ENCODE data around the gene PI4K2B.
"Not testable (repeated sequence)": the region's sequence is repeated elsewhere in the genome, so short reads cannot be mapped to it uniquely, and the experiment has no call there.

Gene PI4K2B

DNA sequence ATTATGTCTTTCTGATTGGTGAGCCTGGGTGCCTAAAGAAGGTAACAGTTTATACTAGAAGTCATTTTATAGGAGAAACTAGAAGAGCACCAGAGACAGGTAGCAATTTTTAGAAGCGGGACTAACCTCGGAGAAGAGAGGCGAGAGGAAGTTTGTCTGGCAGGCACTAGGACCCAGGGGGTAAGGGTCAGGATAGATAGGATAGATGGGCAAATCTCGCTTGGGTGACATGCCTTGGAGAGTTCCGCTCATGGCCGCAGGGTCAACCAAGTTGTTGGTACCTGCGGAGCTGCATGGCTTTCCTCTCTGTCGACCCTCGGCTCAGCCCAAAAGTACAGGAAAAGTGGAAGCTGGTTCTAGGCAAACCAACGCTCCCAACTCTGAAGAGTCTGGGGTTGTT, 11.3 kb downstream of the PI4K2B start:
- no peak for DNase-seq

DNA sequence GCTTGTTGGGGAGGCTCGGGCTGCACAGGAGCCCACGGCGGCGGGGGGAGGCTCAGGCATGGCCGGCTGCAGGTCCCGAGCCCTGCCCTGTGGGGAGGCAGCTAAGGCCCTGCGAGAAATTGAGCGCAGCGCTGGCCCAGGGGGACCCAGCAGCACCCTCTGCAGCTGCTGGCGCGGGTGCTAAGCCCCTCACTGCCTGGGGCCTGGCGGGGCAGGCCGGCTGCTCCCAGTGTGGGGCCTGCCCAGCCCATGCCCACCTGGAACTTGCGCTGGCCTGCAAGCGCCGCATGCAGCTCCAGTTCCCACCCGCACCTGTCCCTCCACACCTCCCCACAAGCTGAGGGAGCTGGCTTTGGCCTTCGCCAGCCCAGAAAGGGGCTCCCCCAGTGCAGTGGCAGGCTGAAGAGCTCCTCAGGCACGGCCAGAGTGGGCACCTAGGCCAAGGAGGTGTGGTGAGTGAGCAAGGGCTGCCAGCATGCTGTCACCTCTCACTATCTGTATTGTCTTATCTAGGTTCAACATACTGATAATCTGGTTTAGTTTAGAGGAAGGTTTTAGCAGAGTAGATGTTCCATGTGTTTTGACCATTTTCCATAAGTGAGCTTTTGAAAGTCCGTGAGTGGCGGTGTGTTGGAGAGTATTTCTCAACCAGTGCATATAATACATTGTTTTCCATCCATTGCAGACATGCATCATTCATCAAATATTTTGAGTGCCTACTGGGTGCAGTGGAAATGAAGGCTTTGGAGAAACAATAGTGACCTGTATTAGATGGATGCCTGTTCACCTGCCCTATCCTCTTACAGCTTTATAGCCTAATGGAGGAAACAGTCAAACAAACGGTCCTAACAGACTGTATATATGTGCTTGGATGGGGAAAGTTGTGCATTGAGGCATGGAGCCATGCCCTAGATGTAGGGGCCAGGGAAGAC, 13.1 kb downstream of the PI4K2B start:
- DNase-seq = no peak

DNA sequence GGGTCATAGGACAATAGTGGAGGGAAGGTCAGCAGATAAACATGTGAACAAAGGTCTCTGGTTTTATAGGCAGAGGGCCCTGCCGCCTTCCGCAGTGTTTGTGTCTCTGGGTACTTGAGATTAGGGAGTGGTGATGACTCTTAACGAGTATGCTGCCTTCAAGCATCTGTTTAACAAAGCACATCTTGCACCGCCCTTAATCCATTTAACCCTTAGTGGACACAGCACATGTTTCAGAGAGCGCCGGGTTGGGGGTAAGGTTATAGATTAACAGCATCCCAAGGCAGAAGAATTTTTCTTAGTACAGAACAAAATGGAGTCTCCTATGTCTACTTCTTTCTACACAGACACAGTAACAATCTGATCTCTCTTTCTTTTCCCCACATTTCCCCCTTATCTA, 15.0 kb downstream of the PI4K2B start:
- DNase-seq = not testable (repeated sequence)

DNA sequence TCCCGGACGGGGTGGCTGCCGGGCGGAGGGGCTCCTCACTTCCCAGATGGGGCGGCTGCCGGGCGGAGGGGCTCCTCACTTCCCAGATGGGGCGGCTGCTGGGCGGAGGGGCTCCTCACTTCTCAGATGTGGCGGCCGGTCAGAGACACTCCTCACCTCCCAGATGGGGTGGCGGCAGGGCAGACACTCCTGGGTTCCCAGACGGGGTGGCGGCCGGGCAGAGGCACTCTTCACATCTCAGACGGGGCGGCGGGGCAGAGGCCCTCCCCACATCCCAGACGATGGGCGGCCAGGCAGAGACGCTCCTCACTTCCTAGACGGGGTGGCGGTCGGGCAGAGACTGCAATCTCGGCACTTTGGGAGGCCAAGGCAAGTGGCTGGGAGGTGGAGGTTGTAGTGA, 15.7 kb downstream of the PI4K2B start:
- DNase-seq = not testable (repeated sequence)

DNA sequence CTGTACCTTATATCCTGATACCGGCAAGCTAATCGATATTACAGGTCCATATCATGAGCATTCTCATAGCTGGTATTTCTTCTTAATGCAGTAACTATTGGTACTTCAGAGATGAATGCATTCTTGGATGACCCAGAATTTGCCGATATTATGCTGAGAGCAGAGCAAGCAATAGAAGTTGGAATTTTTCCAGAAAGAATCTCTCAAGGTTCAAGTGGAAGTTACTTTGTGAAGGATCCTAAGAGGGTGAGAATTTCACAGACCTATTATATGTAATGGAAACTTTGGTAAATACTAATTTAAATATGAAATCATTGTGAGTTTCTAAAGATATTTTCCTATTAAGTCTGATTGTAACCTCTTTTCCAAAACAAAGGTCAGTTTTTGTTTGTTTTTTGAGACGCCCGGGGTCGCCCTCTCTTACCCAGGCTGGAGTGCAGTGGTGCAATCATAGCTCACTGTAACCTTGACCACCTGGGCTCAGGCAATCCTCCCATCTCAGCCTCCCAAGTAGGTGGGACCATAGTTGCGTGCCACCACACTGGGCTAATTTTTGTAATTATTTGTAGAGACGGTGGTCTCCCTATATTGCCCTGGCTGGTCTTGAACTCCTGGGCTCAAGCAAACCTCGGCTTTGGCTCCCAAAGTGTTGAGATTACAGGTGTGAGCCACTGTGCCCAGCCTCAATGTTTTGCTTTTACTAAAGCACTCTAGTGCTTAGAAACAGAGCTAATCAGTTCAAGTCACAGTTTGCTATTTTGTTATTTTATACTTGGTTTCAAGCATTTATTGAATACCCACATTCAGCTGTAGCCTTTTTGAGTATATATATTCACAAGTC, 18.6 kb downstream of the PI4K2B start:
- no peak for DNase-seq

DNA sequence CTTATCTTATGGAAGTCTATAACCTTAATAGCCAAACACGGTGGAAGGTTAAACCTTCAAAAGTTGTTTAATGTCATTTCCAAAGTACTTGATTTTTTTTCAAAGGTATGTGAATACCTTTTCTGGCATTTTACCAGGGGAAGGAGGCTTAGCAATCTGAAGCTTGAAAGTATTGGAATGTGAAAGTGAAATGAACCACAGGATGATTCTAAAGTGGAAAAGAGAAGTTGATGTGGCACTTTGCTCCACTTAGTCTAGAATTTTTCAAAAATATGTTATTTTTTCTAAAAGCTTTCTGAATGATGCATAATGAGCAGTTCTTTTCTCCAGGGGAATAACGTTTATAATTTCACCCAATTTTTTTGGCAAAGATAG, 19.2 kb downstream of the PI4K2B start:
- no peak for DNase-seq

DNA sequence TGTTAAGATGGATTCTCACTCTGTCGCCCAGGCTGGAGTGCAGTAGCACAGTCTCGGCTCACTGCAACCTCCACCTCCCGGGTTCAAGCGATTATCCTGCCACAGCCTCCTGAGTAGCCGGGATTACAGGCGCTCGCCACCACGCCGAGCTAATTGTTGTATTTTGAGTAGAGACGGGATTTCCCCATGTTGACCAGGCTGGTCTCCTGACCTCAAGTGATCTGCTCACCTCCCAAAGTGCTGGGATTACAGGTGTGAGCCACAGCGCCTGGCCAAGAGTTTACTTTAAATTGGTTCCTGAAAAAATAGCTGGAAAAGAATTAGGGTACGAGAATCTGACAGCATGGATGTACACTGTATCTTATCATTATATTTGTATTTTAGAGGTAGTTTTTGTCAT, 20.0 kb downstream of the PI4K2B start:
- not testable (repeated sequence) for DNase-seq

DNA sequence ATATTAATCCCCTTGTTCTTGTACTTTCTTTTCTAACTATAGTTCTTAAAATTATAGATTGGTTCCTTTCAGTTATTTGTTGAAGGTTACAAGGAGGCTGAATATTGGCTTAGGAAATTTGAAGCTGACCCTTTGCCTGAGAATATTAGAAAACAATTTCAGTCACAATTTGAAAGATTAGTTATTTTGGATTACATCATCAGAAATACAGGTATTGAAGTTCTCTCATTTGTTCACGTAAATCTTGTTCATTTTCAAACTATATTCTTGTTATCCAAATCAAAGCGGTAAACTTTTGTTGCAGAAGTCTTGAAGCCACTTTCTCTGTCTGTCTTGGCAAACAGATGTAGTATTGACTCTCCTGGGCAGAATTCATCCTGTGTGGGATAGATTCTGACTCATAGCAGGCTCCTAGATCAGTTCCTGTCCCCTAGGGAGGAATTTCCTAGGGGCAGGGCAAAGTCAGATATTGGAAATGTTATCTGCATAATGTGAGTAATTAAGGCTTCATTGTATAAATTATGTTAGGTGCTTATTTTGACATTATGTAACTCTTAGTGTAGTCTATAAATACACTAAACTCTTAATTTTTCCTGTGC, 25.2 kb downstream of the PI4K2B start:
- DNase-seq = no peak

DNA sequence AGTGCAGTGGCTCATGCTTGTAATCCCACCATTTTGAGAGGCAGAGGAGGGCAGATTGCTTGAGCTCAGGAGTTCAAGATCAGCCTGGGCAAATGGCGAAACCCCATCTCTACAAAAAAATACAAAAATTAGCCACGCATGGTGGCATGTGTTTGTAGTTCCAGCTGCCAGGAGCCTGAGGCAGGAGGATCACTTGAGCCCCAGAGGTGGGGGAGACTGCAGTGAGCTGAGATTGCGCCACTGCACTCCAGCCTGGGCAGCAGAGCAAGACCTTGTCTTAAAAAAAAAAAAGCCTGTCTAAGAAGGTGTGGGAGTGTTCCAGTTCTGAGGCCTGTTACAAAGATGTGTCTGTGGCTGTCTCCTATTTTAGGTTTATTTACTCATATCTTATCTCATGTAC, 38.0 kb downstream of the PI4K2B start:
- no peak for DNase-seq

DNA sequence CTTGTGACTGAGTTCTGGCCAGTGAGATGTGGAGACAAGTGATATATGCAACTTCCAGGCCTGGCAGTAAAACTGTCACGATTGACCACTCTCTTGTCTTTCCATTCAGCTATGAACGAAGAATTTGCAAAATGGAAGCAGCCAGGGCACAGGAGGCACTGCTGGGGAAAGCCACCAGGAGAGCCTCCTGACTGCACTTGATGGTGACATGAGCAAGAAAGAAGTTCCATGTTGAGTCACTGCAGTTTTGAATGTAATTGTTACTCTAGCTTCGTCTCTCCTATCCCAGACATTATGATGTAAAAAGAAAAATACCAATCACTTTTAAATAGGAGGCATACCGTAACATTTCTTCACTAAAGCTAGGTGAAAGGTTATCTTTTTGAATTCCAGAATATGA, 46.4 kb downstream of the PI4K2B start:
- no peak for DNase-seq

DNA sequence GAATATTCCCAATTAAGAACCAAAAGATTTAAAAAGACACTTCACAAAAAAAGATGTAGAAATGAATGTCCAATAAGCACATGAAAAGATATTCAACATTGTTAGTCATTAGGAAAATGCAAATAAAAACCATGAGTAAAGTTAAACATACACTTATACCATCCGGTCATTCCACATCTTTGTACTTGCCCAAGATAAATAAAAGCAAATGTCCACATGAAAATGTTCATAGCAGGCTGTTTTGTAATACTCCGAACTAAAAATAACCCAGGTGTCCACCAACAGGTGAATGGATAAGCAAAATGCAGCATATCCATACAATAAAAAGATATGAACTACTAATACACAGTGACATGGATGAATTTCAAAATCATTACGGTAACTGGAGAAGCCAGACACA, 50.1 kb downstream of the PI4K2B start:
- DNase-seq = no peak

DNA sequence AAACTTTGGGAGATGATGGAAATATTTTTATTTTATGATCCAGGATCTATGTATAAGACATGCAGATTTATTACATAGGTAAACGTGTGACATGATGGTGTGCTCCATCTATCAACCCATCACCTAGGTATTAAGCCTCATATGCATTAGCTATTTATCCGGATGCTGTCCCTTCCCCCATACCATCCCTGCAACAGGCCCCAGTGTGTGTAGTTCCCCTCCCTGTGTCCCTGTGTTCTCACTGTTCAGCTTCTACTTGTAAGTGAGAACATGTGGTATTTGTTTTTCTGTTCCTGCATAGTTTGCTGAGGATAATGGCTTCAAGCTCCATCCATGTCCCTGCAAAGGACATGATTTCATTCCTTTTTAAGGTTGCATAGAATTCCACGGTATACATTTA, 50.6 kb downstream of the PI4K2B start:
- no peak for DNase-seq

DNA sequence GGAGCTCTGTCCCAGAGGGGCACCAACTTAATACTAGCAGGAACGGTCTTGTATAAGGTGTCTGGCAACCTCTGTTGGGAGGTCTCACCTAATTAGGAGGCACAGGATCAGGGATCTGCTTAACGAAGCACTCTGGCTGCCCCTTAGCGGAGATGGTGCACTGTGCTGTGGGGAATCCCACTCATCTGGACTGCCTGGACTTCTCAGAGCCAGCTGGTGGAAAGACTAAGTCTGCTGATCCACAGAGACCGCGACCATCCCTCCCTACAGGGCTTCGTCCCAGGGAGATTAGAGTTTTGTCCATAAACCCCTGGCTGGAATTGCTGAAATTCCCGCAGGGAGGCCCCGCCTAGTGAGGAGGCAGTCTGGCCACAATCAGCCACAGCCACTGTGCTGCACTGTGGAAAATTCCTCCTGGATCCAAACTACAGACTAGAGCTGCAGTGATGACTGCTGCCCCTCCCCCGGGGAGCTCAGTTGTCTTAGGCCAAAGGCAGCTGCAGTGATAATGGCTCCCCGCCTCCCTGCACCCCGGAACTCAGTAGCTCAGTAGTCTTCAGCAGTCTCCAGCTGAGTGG, 56.7 kb downstream of the PI4K2B start:
- no peak for DNase-seq

DNA sequence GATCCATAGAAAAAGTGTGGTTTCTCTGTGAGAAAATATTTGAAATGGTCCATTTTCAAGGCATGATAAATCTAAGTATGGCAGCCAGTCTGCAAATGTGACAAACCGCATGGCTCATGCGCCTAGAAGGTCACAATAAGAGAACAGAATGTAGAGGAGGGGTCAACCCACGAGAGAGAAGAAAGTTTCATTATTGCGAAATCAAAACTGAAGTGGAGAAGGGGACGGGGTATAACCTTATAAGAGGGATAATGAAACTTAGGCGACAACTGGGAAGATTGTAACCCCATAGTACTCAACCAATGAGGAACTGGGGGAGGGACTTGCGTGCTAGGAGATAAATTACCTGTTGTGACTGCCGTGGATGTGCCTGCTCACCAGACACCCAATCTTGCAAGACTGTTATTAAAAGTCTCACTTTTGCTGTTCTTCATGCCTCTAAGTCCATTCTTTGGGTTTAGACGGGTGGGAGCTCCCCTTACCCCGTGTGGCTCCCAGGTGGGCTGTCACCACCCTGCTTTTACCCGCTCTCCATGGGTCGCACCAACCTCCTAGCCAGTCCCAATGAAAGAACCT, 57.4 kb downstream of the PI4K2B start:
- DNase-seq = no peak

DNA sequence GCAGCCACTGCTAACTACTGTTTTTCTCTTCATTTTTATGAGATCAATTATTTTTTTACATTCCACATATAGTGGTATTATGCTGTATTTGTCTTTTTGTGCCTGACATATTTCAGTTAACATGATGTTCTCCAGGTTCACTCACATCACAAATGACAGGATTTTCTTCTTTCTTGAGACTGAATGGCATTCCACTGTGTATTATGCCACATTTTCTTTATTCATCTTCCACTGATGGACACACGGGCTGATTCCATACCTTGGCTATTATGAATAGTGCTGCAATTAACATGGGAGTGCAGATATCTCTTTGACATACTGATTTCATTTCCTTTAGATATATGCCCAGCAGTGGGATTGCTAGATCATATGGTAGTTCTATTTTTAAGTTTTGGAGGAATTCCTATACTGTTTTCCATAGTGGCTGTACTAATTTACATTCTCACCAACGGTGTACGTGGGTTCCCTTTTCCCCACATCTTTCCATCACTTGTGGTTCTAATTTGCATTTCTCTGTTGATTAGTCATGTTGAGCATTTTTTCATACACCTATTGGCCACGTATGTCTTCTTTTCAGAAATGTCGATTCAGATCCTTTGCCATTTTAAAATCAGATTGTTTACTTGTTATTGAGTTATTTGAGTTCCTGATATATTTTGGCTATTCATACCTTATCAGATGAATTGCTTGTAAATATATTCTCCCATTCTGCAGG, 63.9 kb downstream of the PI4K2B start:
- DNase-seq = no peak

DNA sequence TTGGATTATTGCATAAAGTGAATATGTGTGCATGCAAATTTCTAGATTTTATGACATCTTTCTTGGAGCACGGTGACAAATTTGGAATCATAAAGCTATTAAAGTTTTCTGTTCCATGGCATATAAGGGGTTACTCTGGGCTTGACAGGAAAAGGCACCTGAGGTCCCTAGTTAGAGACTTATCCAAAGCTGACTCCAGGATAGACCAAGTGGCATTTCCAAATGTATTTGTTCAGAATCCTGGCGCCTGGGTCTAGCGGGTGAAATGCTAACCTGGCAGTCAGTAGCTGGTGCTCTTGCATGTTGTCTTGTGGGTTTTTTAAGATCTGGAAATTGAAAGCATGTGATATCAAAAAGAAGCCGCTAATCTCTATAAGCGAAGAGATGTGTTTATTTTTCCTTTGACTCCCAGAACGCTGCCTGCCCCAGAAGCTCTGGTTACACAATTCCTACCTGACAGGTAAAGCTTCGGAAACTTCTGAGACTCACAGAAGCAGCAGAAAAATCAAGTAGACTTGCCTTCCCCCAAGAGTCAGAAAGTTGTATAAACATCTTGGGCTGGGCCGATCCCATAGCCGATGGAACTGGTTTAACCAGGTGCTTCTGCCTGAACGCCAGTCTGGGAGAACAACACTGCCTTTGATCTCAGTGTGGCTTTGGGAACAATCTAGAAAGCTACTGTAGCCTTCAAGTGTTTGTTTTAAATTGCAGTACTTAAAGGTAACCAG, 65.8 kb downstream of the PI4K2B start:
- no peak for DNase-seq

DNA sequence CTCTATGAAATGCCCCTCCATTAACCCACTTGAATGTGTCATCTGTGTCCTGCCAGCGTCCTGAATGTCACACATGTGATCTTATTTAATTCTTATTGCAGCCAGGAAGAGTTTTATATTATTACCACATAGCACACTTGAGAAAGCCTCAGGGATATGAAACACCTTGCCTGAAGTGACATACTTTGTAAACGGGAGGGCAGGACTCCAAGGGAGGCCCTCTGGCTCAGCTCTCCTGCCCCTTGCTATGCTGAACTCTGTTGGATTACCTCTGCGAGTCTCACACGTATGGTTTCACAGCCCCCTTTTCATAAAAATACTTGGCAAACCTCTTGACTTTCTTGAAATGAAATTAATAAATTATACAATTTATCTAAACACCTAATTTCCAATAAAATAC, 67.6 kb downstream of the PI4K2B start:
- DNase-seq = no peak

DNA sequence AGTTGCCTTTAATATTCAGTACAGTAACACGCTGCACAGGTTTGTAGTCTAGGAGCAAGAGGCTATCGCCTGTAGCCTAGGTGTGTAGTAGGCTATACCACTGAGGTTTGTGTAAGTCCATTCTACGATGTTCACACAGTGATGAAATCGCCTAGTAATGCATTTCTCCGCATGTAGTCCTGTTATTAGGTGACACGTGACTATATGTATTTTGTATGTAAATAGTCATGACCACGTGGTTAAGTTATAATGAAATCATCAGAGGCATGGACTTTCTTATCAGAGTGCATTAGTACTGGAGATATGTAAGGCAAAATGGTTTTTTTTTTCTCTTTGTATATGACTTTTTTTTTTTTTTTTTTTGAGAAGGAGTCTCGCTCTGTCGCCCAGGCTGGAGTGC, 68.8 kb downstream of the PI4K2B start:
- DNase-seq = no peak

DNA sequence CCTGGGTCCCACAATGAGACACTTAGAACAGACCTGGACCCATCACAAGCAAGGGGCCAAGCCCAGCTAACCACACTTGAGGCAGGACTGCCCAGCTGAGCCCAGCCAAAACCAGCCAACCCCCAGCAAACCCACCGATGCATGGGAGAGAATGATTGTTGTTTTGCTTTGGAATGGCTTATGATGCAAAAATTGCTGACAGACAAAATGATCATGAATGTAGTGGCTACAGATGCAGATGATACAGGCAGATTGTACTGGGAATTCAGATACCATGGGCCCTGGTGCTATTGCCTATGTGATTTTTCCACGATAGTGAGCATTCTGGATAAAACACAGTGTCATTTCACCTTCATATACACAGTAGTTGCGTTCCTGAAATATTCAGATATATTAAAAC, 69.7 kb downstream of the PI4K2B start:
- DNase-seq = no peak

DNA sequence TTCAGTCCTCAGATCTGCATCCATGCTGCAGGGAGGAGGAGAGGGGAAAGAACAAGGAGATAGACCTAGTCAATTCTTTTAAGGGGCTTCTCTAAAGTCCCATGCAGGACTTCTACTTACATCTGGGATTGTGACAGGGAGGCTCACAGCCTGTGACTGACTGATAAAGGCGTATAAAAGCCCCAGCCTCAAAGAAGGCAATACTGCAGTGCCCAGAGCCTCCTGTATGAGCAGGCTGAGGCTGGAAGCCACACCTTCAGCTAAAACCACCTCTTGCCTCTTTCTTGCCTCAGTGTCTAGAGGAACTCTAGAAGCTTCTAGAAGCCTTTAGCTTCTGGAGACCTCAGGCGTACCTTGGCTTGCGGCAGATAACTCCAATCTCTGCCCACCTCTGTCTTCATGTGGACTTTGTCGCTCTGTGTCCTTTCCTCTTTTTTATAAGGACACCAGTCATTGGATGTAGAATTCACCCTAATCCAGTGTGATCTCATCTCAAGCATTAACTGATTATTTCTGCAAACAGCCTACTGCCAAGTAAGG, 72.8 kb downstream of the PI4K2B start:
- no peak for DNase-seq

DNA sequence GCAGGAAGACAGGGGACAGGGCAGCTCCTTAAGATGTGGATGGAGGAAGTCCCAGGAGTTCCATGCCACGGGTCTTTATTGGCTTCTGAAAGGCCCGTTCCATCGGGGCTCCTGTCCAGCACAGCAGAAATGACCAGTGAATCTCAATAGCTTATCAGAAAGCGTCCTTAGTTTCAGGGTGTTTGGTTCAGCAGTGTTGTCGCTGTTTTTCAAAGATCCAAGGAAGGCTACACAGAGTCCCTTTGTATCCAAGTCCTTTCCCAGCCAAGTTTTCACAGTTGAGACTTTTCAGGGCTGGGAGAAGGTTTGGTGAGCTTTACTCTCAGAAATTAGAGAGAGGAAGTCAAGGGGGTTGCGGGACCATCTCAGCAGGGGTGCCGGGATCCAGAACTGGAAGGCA, 73.8 kb downstream of the PI4K2B start:
- no peak for DNase-seq
